Activated effector memory CD4-positive, alpha-beta T cell treated with anti-CD3 and anti-CD28 coated beads, Interleukin-2, amount 50 U/mL, for 16 hours (primary cell): ENCODE measurements around the gene HAUS8.

Experiments used
- DNase-seq: peaks from one replicate; pipeline ENCODE4 v3.0.0-alpha.2; 2020

Gene HAUS8

DNA sequence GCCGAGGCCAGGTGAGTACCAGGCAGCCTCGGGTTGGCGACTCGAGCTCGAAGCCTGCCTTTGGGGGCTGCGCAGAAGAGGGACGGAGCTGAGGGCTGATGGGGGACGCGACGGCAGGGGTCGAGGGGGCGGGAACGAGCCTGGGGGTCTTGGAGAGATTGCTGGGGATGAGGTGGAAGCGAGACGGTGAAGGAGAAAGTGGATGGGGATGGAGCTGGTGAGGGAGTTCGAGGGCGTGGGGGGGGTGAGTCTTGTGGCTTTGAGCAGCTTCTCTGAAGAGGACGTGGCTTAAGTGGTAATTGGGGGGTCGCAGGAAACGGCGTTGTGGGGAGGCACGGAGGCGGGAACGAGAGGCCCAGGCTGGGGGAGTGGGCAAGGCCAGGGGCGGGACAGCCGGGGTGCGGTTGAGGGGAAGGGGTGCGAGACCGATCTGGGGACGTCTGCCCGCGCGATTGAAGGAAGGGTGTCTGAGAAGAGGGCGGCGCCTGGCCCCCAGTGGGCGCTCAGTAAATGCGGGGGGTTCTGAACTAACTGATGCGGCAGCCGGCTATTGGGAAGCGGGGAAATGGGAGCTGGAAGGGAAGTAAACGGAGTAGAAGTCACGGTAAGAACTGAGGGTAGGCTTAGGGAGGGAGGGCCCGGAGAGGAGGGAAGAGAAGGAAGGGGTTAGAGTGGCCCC, 751 bp upstream of the HAUS8 start:
- DNase-seq = peak; percentile 83

GRCh38 chr19:17074634-17075034, 618 bp downstream of the HAUS8 start:
- no peak for DNase-seq

DNA sequence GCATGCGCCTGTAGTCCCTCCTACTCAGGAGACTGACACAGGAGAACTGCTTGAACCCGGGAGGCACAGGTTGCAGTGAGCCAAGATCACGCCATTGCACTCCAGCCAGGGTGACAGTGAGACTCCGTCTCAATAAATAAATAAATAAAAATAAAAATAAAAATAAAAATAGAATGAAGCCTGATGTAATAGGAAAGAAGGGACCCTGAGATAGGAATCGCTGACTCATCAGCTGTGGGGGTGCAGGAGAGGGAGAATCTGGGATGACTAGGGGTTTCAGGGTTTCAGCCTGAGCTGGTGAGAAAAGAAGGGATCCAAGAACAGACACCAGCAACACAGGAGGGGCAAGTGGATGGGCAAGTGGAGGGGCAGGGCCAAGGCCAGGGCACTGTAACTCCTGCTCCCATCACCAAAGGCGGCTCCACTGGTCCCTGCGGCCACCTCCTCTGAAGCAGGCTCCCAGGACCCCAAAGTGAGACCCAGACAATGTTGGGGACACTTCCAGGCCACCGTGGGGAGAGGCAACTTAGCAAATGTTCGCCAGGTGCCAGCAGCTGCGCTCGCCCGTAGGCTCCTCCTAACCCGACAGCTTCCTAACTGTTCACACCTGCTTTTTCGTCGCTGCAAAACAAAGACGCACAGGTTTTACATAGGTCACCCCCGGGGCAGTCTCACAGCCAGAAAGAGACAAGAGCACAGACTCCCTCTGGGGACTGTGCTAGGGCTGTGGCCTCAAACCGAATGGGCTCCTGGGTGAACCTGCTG, 1.2 kb downstream of the HAUS8 start:
- DNase-seq = peak; percentile 70

- DNase-seq = no peak
Observed at GRCh38 chr19:17070912-17071311, 4.3 kb downstream of the HAUS8 start.

- DNase-seq = no peak
Observed at GRCh38 chr19:17070421-17070820, 4.8 kb downstream of the HAUS8 start.

- DNase-seq = no peak
Observed at GRCh38 chr19:17069193-17069592, 6.1 kb downstream of the HAUS8 start.

- no peak for DNase-seq
Observed at GRCh38 chr19:17063428-17063827, 11.8 kb downstream of the HAUS8 start.

DNA sequence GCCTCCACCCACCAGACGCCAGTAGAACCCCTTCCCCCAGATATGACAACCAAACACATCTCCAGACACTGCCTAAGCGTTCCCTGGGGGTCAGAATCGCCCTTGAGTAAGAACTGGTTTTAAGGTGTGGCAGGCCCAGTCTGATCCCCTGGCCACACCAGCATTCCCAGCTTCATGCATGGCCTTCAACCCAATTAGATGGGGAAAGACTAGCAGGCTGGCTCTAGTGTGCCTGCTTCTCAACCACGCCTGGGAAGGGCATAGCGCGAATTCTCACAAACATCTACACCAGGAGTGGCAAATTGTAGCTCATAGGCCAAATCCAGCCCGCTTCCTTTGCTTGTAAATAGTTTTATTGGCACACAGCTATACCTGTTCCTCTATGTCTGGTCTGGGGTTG, 13.6 kb downstream of the HAUS8 start:
- no peak for DNase-seq

DNA sequence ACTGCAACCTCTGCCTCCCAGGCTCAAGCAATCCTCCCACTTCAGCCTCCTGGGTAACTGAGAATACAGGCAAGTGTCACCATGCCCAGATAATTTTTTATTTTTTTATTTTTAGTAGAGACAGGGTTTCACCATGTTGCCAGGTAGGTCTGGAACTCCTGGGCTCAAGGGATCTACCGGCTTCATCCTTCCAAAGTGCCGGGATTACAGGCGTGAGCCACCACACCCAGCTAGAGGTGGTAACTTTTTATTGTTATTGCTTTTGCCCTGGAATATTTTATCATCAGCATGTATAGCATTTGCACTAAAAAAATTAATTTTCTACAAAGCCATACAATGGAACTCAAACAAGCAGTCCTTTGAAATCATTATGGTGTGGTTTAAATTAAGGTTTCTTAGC, 14.0 kb downstream of the HAUS8 start:
- no peak for DNase-seq

GRCh38 chr19:17060802-17061201, 14.4 kb downstream of the HAUS8 start:
- DNase-seq = no peak

GRCh38 chr19:17058236-17058635, 17.0 kb downstream of the HAUS8 start:
- no peak for DNase-seq

GRCh38 chr19:17055636-17056035, 19.6 kb downstream of the HAUS8 start:
- no peak for DNase-seq

GRCh38 chr19:17054746-17055145, 20.5 kb downstream of the HAUS8 start:
- DNase-seq = no peak

- no peak for DNase-seq
Observed at GRCh38 chr19:17052439-17052838, 22.8 kb downstream of the HAUS8 start.

DNA sequence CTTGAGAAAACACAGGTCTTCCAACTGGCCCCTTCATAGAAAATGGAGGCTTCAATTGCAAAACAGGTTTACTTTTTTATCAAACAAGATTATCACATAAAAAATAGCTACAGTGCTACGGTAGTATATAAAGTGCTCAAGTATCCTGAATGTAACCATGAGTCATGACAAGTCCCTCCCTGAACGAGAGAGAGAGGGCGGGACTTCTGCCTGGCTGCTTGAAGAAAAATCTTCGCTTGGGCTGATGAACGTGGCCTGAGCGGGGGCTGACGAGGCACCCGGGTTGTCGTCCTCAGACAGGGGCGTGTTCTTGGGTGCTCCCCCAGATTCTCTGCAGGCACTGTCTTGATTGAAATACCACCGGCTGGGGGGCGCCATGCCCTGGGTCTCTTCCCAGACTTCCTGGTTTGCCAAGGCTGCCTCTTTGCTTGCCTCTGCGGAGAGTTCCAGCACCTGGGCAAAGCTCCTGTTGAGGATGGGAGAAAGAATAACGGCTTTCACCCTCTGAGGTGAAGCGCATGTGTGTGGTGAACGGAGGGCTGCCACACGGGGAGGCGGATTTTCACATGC, 25.5 kb downstream of the HAUS8 start:
- DNase-seq = no peak

DNA sequence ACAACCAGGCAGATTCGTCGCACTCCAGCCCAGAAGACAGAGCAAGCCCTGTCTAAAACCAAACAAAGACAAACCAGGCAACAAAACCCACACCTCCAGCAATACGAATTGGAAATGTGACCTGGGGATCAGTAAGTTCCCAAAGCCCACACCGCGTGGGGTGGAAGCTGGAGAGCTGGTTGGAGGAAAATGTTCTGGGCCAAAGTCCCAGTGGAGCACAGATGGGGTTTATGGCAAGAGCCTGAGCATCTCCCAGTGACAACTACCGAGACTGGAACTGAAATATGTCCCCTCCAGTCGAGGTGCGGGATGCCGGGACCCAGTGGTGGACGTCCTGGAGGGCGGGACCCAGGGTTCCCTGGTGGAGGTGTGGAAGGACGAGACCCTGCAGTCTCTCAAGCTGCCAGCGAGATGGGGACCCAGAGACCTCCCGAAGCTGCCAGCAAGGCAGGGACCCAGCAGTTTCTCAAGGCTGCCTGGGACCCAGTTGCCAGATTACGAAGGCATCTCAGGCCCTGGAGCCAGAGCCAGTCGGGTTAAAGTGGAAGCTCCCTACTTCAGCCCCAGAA, 26.3 kb downstream of the HAUS8 start:
- DNase-seq = no peak

DNA sequence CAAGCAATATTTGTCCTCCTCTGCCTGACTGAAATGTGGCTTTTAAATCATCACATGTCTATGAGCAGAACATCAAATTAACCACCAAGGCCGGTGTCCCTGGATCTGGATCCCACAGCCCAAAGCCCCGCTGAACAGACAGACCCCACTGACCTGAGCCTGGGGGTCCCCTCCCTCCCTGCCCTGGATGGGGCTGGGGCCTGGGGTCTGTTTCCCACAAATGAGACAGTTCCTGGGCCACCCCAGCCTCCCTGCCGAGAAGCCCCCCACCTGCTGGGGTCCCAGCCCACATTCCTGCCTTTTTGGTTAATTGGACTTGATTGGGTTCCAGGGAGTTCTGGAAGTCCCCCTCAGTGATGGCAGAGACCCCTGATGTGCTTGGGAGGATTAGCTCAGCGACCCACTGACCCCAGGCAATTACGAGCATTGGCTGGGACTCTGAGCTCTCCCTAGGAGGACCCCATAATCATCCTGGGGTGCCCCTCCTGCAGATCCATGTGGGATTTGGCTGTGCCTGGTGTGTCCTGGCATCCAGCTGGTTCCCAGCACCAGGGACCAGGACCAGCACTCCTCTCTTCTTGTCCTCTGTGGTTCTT, 29.2 kb downstream of the HAUS8 start:
- DNase-seq = no peak

DNA sequence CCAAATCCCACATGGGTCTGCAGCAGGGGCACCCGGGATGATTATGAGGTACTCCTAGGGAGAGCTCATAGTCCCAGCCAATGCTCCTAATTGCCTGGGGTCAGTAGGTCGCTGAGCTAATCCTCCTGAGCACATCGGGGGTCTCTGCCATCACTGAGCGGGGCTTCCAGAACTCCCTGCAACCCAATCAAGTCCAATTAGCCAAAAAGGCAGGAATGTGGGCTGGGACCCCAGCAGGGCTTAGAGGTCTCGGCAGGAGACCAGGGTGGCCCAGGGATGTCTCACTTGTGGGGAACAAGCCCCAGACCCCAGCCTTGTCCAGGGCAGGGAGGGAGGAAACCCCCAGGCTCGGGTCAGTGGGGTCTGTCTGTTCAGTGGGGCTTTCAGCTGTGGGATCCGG, 31.5 kb downstream of the HAUS8 start:
- DNase-seq = no peak

DNA sequence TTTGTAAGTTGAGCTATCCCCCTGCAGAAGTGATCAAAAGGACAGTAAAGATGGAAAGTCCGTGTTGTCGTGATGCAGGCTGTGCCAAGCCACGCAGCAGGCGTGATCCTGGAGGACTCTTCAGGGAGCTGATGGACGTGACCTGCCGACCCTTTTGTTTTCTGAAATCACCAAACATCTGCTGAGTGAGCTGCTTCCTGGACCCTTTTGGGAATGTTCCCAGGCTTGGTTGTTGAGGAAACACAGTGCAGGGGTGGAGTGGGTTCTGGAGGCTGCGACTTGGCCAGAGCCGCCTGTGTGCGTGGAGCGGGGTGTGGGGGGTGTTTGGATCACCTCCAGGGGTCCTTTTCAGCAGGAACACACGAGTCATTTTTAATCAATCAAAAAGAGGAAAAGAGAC, 33.3 kb downstream of the HAUS8 start:
- DNase-seq = no peak

GRCh38 chr19:17037966-17038500, 37.2 kb downstream of the HAUS8 start:
- no peak for DNase-seq

- no peak for DNase-seq
Observed at GRCh38 chr19:17037184-17037583, 38.1 kb downstream of the HAUS8 start.

DNA sequence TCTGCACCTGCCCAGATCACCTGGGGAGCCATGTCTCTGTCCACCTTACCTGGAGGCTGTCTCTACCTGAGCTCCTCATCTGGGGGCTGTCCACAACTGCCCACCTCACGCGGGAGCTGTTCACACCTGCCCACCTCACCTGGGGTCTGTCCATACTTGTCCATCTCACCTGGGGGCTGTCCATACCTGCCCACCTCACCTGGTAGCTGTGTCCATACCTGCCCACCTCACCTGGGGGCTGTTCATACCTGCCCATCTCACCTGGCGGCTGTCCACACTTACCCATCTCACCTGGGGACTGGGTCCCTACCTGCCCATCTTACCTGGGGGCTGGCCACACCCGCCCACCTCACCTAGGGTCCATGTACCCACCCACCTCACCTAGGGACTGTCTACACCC, 38.6 kb downstream of the HAUS8 start:
- no peak for DNase-seq

GRCh38 chr19:17035842-17036424, 39.3 kb downstream of the HAUS8 start:
- no peak for DNase-seq
